Trophoblast cell (in vitro differentiated cells and primary cell): ENCODE data around the gene C17orf100.

ENCODE experiments used
- DNase-seq, 2 donors: peaks; one replicate each; pipeline ENCODE4 v3.0.0-alpha.2; 2016
- H2AFZ ChIP-seq: 2 replicates; pipeline ENCODE4 v1.6.1; 2013; ENCODE audit warnings: low read length, moderate library complexity, mild to moderate bottlenecking; ENCODE audit not compliant: insufficient read depth, poor library complexity
- H2AK5ac ChIP-seq: 2 replicates; pipeline ENCODE4 v1.6.1; 2013; ENCODE audit warnings: mild to moderate bottlenecking, low read length
- H2BK120ac ChIP-seq: 2 replicates; pipeline ENCODE4 v1.6.1; 2013; ENCODE audit warnings: low read length, mild to moderate bottlenecking, moderate library complexity; ENCODE audit not compliant: insufficient read depth, poor library complexity
- H2BK12ac ChIP-seq: 2 replicates; pipeline ENCODE4 v1.6.1; 2013; ENCODE audit warnings: mild to moderate bottlenecking, low read length, moderate library complexity
- H2BK5ac ChIP-seq: 2 replicates; pipeline ENCODE4 v1.6.1; 2013; ENCODE audit warnings: low read length, low read depth, moderate library complexity, mild to moderate bottlenecking; ENCODE audit not compliant: poor library complexity
- H3K14ac ChIP-seq: 2 replicates; pipeline ENCODE4 v1.6.1; 2013; ENCODE audit warnings: mild to moderate bottlenecking, low read length
- H3K18ac ChIP-seq: 2 replicates; pipeline ENCODE4 v1.6.1; 2013; ENCODE audit warnings: mild to moderate bottlenecking, low read length
- H3K23ac ChIP-seq: 2 replicates; pipeline ENCODE4 v1.6.1; 2013; ENCODE audit warnings: low read length
- H3K27ac ChIP-seq: 2 replicates; pipeline ENCODE4 v1.5.1; 2013; ENCODE audit warnings: low read depth, mild to moderate bottlenecking, inconsistent platforms, low read length, moderate library complexity
- H3K27me3 ChIP-seq: 2 replicates; pipeline ENCODE4 v1.6.1; 2013; ENCODE audit warnings: inconsistent platforms, mild to moderate bottlenecking, low read length, moderate library complexity; ENCODE audit not compliant: insufficient read depth
- H3K36me3 ChIP-seq, 2 experiments: 1 replicate in 1 of 2; 2 replicates in 1 of 2; pipeline ENCODE4 v1.6.1; 2013; ENCODE audit warnings: low read length in 2 of 2, mild to moderate bottlenecking in 2 of 2, moderate library complexity in 1 of 2; ENCODE audit not compliant: insufficient read depth in 2 of 2, control insufficient read depth in 1 of 2
- H3K4ac ChIP-seq: 2 replicates; pipeline ENCODE4 v1.6.1; 2013; ENCODE audit warnings: low read depth, mild to moderate bottlenecking, low read length, moderate library complexity
- H3K4me1 ChIP-seq, 2 experiments: 1 replicate in 1 of 2; 2 replicates in 1 of 2; pipeline ENCODE4 v1.6.1; 2013; ENCODE audit warnings: low read length in 2 of 2, mild to moderate bottlenecking in 2 of 2, moderate library complexity in 1 of 2; ENCODE audit not compliant: insufficient read depth in 2 of 2, control insufficient read depth in 1 of 2
- H3K4me2 ChIP-seq: 2 replicates; pipeline ENCODE4 v1.6.1; 2013; ENCODE audit warnings: inconsistent platforms, mild to moderate bottlenecking, low read length, moderate library complexity
- H3K4me3 ChIP-seq: 2 replicates; pipeline ENCODE4 v1.5.1; 2013; ENCODE audit warnings: mild to moderate bottlenecking, low read depth, low read length, inconsistent platforms
- H3K79me1 ChIP-seq: one replicate; pipeline ENCODE4 v1.6.1; 2013; ENCODE audit warnings: low read length
- H3K79me2 ChIP-seq: 2 replicates; pipeline ENCODE4 v1.6.1; 2013; ENCODE audit warnings: low read length, mild to moderate bottlenecking; ENCODE audit not compliant: control insufficient read depth, insufficient read depth, poor library complexity
- H3K9ac ChIP-seq: 2 replicates; pipeline ENCODE4 v1.6.1; 2013; ENCODE audit warnings: mild to moderate bottlenecking, low read length
- H3K9me3 ChIP-seq: 2 replicates; pipeline ENCODE4 v1.6.1; 2013; ENCODE audit warnings: low read depth, mild to moderate bottlenecking, control low read depth, inconsistent platforms, low read length; ENCODE audit not compliant: insufficient read depth
- H4K12ac ChIP-seq: 2 replicates; pipeline ENCODE4 v1.6.1; 2013; ENCODE audit warnings: low read depth, mild to moderate bottlenecking, low read length, moderate library complexity
- H4K8ac ChIP-seq: 2 replicates; pipeline ENCODE4 v1.6.1; 2013; ENCODE audit warnings: low read depth, mild to moderate bottlenecking, low read length, moderate library complexity
- H4K91ac ChIP-seq: one replicate; pipeline ENCODE4 v1.6.1; 2013; ENCODE audit warnings: low read depth, mild to moderate bottlenecking, low read length, moderate library complexity
- WGBS: extraction: QIAGEN DNeasy Blood & Tissue Kit; methylation state at CpG from one replicate; pipeline ENCODE4 v1.1.7; 2013; ENCODE audit warnings: missing lambda C conversion rate; ENCODE audit not compliant: insufficient read length, insufficient coverage; ENCODE audit errors: extremely low coverage; 5-methylcytosine and 5-hydroxymethylcytosine counted together

Gene C17orf100

GRCh38 chr17:6633263-6633662, 18.3 kb upstream of the C17orf100 start:
- H2BK120ac ChIP-seq = no peak overlapping the region
- no peak overlapping the region for H2AK5ac ChIP-seq
- no peak overlapping the region for H4K91ac ChIP-seq
- no peak overlapping the region for H4K12ac ChIP-seq
- no peak overlapping the region for H3K27ac ChIP-seq
- H2BK5ac ChIP-seq = no peak overlapping the region
- H3K79me2 ChIP-seq = no peaks in the 10 kb centered on the region
- H2BK12ac ChIP-seq = no peak overlapping the region
- H3K9ac ChIP-seq = no peak overlapping the region
- H2AFZ ChIP-seq = no peak overlapping the region
- DNase-seq = no peak
- no peaks in the 10 kb centered on the region for H3K4me1 ChIP-seq
- no peak overlapping the region for H3K4ac ChIP-seq
- H3K4me2 ChIP-seq = no peak overlapping the region
- no CpG with 5 or more reads among the region's 3 CpGs for WGBS
- no peak overlapping the region for H4K8ac ChIP-seq
- H3K23ac ChIP-seq = no peak overlapping the region
- peaks cover 3 to 7% of the 10 kb centered on the region in 2 experiments for H3K36me3 ChIP-seq
- H3K79me1 ChIP-seq = no peaks in the 10 kb centered on the region
- no peak overlapping the region for H3K4me3 ChIP-seq
- no peaks in the 10 kb centered on the region for H3K27me3 ChIP-seq
- H3K14ac ChIP-seq = no peak overlapping the region
- H3K9me3 ChIP-seq = no peaks in the 10 kb centered on the region
- no peak overlapping the region for H3K18ac ChIP-seq

DNA sequence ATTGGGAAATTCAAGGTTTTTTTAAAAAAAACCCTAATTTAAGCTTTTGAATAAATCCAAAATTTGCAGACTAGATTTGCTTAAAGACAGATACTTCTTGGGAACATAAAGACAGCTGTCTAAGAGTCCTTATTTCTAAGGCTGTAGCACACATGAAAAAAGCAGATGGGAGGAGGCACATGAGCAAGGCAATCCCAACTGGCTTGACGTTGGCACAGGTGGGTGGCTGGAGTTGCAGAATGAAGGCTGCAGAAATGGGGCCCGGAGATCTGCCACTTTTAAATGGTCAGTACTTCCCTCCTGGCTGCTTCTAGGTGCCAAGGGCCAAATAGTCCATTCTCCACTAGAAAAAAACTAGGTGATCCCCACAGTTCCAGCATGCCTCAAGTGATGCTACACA, 15.5 kb upstream of the C17orf100 start:
- Histone ChIP-seq H3K27me3 (no peaks in the 10 kb centered on the region), H2BK12ac (no peak overlapping the region), H3K23ac (no peak overlapping the region), H2AFZ (no peak overlapping the region), H3K79me2 (peaks cover 9% of the 10 kb centered on the region), H3K36me3 (peaks cover 6% of the 10 kb centered on the region in 2 experiments), H3K4me3 (no peak overlapping the region), H3K4me1 (peaks cover 9 to 10% of the 10 kb centered on the region in 2 experiments), H4K91ac (no peak overlapping the region), H2BK5ac (no peak overlapping the region), H2AK5ac (no peak overlapping the region), H3K4me2 (no peak overlapping the region), H3K9ac (no peak overlapping the region), H4K8ac (no peak overlapping the region), H4K12ac (no peak overlapping the region), H3K9me3 (no peaks in the 10 kb centered on the region), H2BK120ac (no peak overlapping the region), H3K4ac (no peak overlapping the region), H3K14ac (no peak overlapping the region), H3K27ac (no peak overlapping the region), H3K79me1 (peaks cover 12% of the 10 kb centered on the region), H3K18ac (no peak overlapping the region)
- no peak for DNase-seq
- WGBS = no CpG with 5 or more reads among the region's 2 CpGs

GRCh38 chr17:6636616-6637457, 14.7 kb upstream of the C17orf100 start:
- Histone ChIP-seq H2BK120ac (no peak overlapping the region), H3K18ac (no peak overlapping the region), H3K4me1 (peaks cover 9 to 10% of the 10 kb centered on the region in 2 experiments), H3K14ac (no peak overlapping the region), H3K27ac (no peak overlapping the region), H4K8ac (no peak overlapping the region), H2BK5ac (no peak overlapping the region), H3K27me3 (no peaks in the 10 kb centered on the region), H3K9me3 (no peaks in the 10 kb centered on the region), H2AK5ac (no peak overlapping the region), H3K36me3 (peaks cover 6% of the 10 kb centered on the region in 2 experiments), H4K12ac (no peak overlapping the region), H3K79me2 (peaks cover 9% of the 10 kb centered on the region), H3K4me2 (no peak overlapping the region), H2BK12ac (no peak overlapping the region), H3K79me1 (peaks cover 12% of the 10 kb centered on the region), H3K23ac (no peak overlapping the region), H3K9ac (no peak overlapping the region), H3K4ac (no peak overlapping the region), H3K4me3 (no peak overlapping the region), H2AFZ (no peak overlapping the region), H4K91ac (no peak overlapping the region)
- WGBS = no CpG with 5 or more reads among the region's 17 CpGs
- no peak for DNase-seq

DNA sequence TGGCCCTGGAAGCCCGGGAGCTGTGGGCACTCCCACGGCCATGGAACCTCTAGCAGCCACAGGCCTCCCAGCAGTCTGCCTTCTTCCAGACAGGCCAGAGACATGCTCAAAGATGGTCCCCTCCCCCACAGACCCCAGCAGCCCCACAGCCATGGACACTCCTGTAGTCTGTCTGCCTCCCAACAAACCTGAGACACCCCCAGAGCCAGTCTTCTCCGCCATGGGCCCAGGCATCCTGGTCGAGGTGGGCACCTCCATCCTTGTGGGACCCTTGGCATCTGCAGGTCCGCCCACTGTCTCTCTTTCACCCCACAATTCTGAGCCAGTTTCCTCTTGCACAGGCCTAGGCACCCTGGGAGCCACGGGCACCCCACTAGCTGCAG, 14.1 kb upstream of the C17orf100 start:
- Histone ChIP-seq H2AK5ac (no peak overlapping the region), H3K27ac (no peak overlapping the region), H2BK12ac (no peak overlapping the region), H3K9ac (no peak overlapping the region), H3K9me3 (no peaks in the 10 kb centered on the region), H3K4me1 (peaks cover 9 to 10% of the 10 kb centered on the region in 2 experiments), H3K36me3 (peaks cover 3 to 6% of the 10 kb centered on the region in 2 experiments), H3K23ac (no peak overlapping the region), H3K4me3 (no peak overlapping the region), H3K4me2 (no peak overlapping the region), H2BK5ac (no peak overlapping the region), H3K79me1 (peaks cover 12% of the 10 kb centered on the region), H4K91ac (no peak overlapping the region), H3K27me3 (no peaks in the 10 kb centered on the region), H4K12ac (no peak overlapping the region), H4K8ac (no peak overlapping the region), H2BK120ac (no peak overlapping the region), H3K18ac (no peak overlapping the region), H3K4ac (no peak overlapping the region), H3K79me2 (peaks cover 9% of the 10 kb centered on the region), H3K14ac (no peak overlapping the region), H2AFZ (no peak overlapping the region)
- no CpG with 5 or more reads among the region's 6 CpGs for WGBS
- DNase-seq = no peak
